ENCODE results near the gene CATSPERE. TPM values are rescaled to one million over a fixed set of nuclear protein-coding genes. Genes with fewer than 3 reads are reported as not detected.

CATSPERE gene
- total and polyA plus RNA-seq, 9 of the 15 experiments (the other 6 are each of a cell fraction or from before 2014, with no cell fraction given): 0.06 to 0.16 (median 0.09) TPM; not detected in 3

GRCh38 chr1:244451951-244452795 is 8.9 kb upstream of the CATSPERE start (continued):
- TF ChIP-seq HOMEZ (CRISPR knock-in tag; IDR thresholded peaks at IDR 0.05): no peak
- no peak for TF ChIP-seq ZNF583 (CRISPR knock-in tag; IDR thresholded peaks at IDR 0.05)
- no peak for TF ChIP-seq MBD1 (CRISPR knock-in tag; IDR thresholded peaks at IDR 0.05)
- peak; percentile 27; the same call in 1 of the 2 replicates for TF ChIP-seq HDAC2 (IDR thresholded peaks at IDR 0.05)
- no peak for TF ChIP-seq HMBOX1 (IDR thresholded peaks at IDR 0.05)
- no peak for TF ChIP-seq HINFP (tag; conservative IDR thresholded peaks at IDR 0.05; ENCODE audit: low read depth)
- no peak for TF ChIP-seq CHD4 (IDR thresholded peaks at IDR 0.05; ENCODE audit: insufficient read depth, insufficient replicate concordance, low read depth, low read length, poor library complexity, severe bottlenecking)
- TF ChIP-seq NFE2L1 (tag; IDR thresholded peaks at IDR 0.05; ENCODE audit: borderline replicate concordance, low read depth): no peak
- no peak for TF ChIP-seq PBX2 (CRISPR knock-in tag; IDR thresholded peaks at IDR 0.05; ENCODE audit: low read depth)
- TF ChIP-seq PBX2 (tag; conservative IDR thresholded peaks at IDR 0.05; ENCODE audit: low read depth): no peak; the same call in 1 of the 2 replicates
- TF ChIP-seq ZNF609 (CRISPR knock-in tag; IDR thresholded peaks at IDR 0.05; ENCODE audit: borderline replicate concordance): no peak
